Activated CD8-positive, alpha-beta T cell treated with anti-CD3 and anti-CD28 coated beads, Interleukin-2, amount 10 ng/mL, durations not matched to agents 7 days and 5 days (primary cell): Measurements from ENCODE around the gene GATAD2B. TPM values are rescaled to one million over a fixed set of nuclear protein-coding genes. Genes with fewer than 3 reads are reported as not detected.

Experiments
- ATAC-seq: fragments of 150-1000 bp; cut with Tn5 transposase; one replicate; pipeline ENCODE4 v1.10.0; 2021; ENCODE audit warnings: moderate library complexity
- CTCF ChIA-PET: fragments of 350-600 bp; sonication (Branson Sonifier 250); formaldehyde crosslinking; loops from one replicate; lab custom pipeline; 2021; ENCODE audit warnings: antibody characterized with exemption; lab: Charles Lee
- POLR2A ChIA-PET: fragments of 350-600 bp; sonication (Branson Sonifier 250); formaldehyde crosslinking; loops from one replicate; lab custom pipeline; 2021; ENCODE audit warnings: antibody characterized with exemption; lab: Charles Lee
- DNase-seq: peaks from one replicate; pipeline ENCODE4 v3.0.0-alpha.2; 2020
- H3K27ac Mint-ChIP-seq: one replicate; pipeline ENCODE4 v1.8.0; 2021; ENCODE audit warnings: mild to moderate bottlenecking, mixed read lengths
- H3K27me3 Mint-ChIP-seq: one replicate; pipeline ENCODE4 v1.8.0; 2021; ENCODE audit warnings: low read depth, mixed read lengths
- H3K36me3 Mint-ChIP-seq: one replicate; pipeline ENCODE4 v1.8.0; 2021; ENCODE audit warnings: low read depth, mixed read lengths
- H3K4me1 Mint-ChIP-seq: one replicate; pipeline ENCODE4 v1.8.0; 2021; ENCODE audit warnings: low read depth, mixed read lengths
- H3K4me3 Mint-ChIP-seq: one replicate; pipeline ENCODE4 v1.8.0; 2021; ENCODE audit warnings: mild to moderate bottlenecking, mixed read lengths
- H3K9me3 Mint-ChIP-seq: one replicate; pipeline ENCODE4 v1.8.0; 2022; ENCODE audit warnings: mixed read lengths; ENCODE audit not compliant: insufficient read depth
- total RNA-seq, 2 experiments: library from RNA; stranded (reverse); gene quantifications; one replicate each; pipeline ENCODE4 v1.2.3, GENCODE V29; 2021

The GATAD2B gene
- total RNA-seq, 2 experiments from 2014 or later = 70.2 to 71.7 TPM

- CTCF ChIA-PET = interaction anchor here (1.4 to 5.9 kb wide), 4 partner anchors 19 to 184 kb away, joined by 4 to 32 read pairs (median 6); partner anchors contain the start of genes DENND4B and RAB13
- no peaks in the 10 kb centered on the region for H3K9me3 Mint-ChIP-seq
- DNase-seq = no peak
- peaks cover 66% of the 10 kb centered on the region for H3K4me1 Mint-ChIP-seq
- H3K4me3 Mint-ChIP-seq = no peak overlapping the region
- POLR2A ChIA-PET = interaction anchor here (0.6 to 1.5 kb wide), 6 partner anchors 9 to 188 kb away, joined by 3 to 5 read pairs (median 3); no protein-coding TSS in a partner anchor
- peaks cover 29% of the 10 kb centered on the region for H3K36me3 Mint-ChIP-seq
- no peaks in the 10 kb centered on the region for H3K27me3 Mint-ChIP-seq
- no peak for ATAC-seq
- H3K27ac Mint-ChIP-seq = peak overlapping the region; percentile 39
Observed at GRCh38 chr1:153801786-153802697, 120.7 kb downstream of the GATAD2B start.

GRCh38 chr1:153801028-153801625, 121.6 kb downstream of the GATAD2B start:
- Mint-ChIP-seq H3K9me3 (no peaks in the 10 kb centered on the region), H3K4me1 (peaks cover 67% of the 10 kb centered on the region), H3K27me3 (no peaks in the 10 kb centered on the region), H3K36me3 (peaks cover 24% of the 10 kb centered on the region), H3K27ac (peak overlapping the region; percentile 80), H3K4me3 (no peak overlapping the region)
- ATAC-seq (no peak), DNase-seq (no peak)
- POLR2A ChIA-PET = interaction anchor here (0.7 to 1.0 kb wide), 2 partner anchors 10 to 26 kb away, joined by 3 read pairs; partner anchors contain the start of gene SLC27A3
- CTCF ChIA-PET = interaction anchor here (5.9 kb wide), 1 partner anchor 185 kb away, joined by 32 read pairs; the partner anchor contains the start of gene RAB13

- Mint-ChIP-seq H3K4me3 (no peak overlapping the region), H3K27ac (no peak overlapping the region), H3K9me3 (no peaks in the 10 kb centered on the region), H3K4me1 (peaks cover 67% of the 10 kb centered on the region), H3K36me3 (peaks cover 24% of the 10 kb centered on the region), H3K27me3 (no peaks in the 10 kb centered on the region)
- DNase-seq = no peak
- no peak for ATAC-seq
- POLR2A ChIA-PET = interaction anchor here (0.7 kb wide), 1 partner anchor 25 kb away, joined by 3 read pairs; the partner anchor contains the start of gene SLC27A3
- CTCF ChIA-PET = interaction anchor here (5.9 kb wide), 1 partner anchor 186 kb away, joined by 32 read pairs; the partner anchor contains the start of gene RAB13
Observed at GRCh38 chr1:153800516-153800915, 122.3 kb downstream of the GATAD2B start.

- CTCF ChIA-PET = interaction anchor here (4.6 to 5.9 kb wide), 2 partner anchors 186 kb away, joined by 32 to 50 read pairs; partner anchors contain the start of gene RAB13
- H3K4me3 Mint-ChIP-seq = no peak overlapping the region
- peaks cover 20% of the 10 kb centered on the region for H3K36me3 Mint-ChIP-seq
- H3K9me3 Mint-ChIP-seq = no peaks in the 10 kb centered on the region
- POLR2A ChIA-PET = interaction anchor here (2.0 kb wide), 1 partner anchor 146 kb away, joined by 5 read pairs; the partner anchor contains the start of gene DENND4B
- no peak overlapping the region for H3K27ac Mint-ChIP-seq
- no peaks in the 10 kb centered on the region for H3K27me3 Mint-ChIP-seq
- no peak for ATAC-seq
- H3K4me1 Mint-ChIP-seq = peaks cover 65% of the 10 kb centered on the region
- no peak for DNase-seq
Observed at GRCh38 chr1:153799566-153800465, 123.0 kb downstream of the GATAD2B start.

- H3K4me1 Mint-ChIP-seq = peaks cover 66% of the 10 kb centered on the region
- no peaks in the 10 kb centered on the region for H3K27me3 Mint-ChIP-seq
- no peak overlapping the region for H3K27ac Mint-ChIP-seq
- ChIA-PET POLR2A (interaction anchor here (1.2 to 2.0 kb wide), 2 partner anchors 147 to 194 kb away, joined by 3 to 5 read pairs; partner anchors contain the start of gene DENND4B), CTCF (interaction anchor here (2.6 to 4.6 kb wide), 4 partner anchors 18 to 187 kb away, joined by 9 to 50 read pairs (median 23); partner anchors contain the start of genes DENND4B and RAB13)
- ATAC-seq = no peak
- DNase-seq = no peak
- no peaks in the 10 kb centered on the region for H3K9me3 Mint-ChIP-seq
- peaks cover 20% of the 10 kb centered on the region for H3K36me3 Mint-ChIP-seq
- no peak overlapping the region for H3K4me3 Mint-ChIP-seq
Observed at GRCh38 chr1:153799016-153799415, 123.8 kb downstream of the GATAD2B start.

GRCh38 chr1:153798468-153798780, 124.3 kb downstream of the GATAD2B start:
- no peak for ATAC-seq
- Mint-ChIP-seq H3K4me3 (no peak overlapping the region), H3K27ac (no peak overlapping the region), H3K27me3 (no peaks in the 10 kb centered on the region), H3K9me3 (no peaks in the 10 kb centered on the region), H3K4me1 (peaks cover 60% of the 10 kb centered on the region), H3K36me3 (peaks cover 14% of the 10 kb centered on the region)
- DNase-seq = no peak
- POLR2A ChIA-PET = interaction anchor here (1.2 to 2.0 kb wide), 2 partner anchors 148 to 195 kb away, joined by 3 to 5 read pairs; partner anchors contain the start of gene DENND4B
- CTCF ChIA-PET = interaction anchor here (0.6 to 4.6 kb wide), 10 partner anchors 8 to 192 kb away, joined by 3 to 50 read pairs (median 9); partner anchors contain the start of genes DENND4B, RAB13, RPS27 and SLC39A1

GRCh38 chr1:153796786-153797659, 125.7 kb downstream of the GATAD2B start:
- H3K27ac Mint-ChIP-seq = peak overlapping the region; percentile 79
- no peaks in the 10 kb centered on the region for H3K9me3 Mint-ChIP-seq
- POLR2A ChIA-PET = interaction anchor here (0.6 to 1.6 kb wide), 8 partner anchors 76 to 193 kb away, joined by 3 to 5 read pairs (median 3); partner anchors contain the start of genes DENND4B and RAB13
- H3K4me1 Mint-ChIP-seq = peaks cover 58% of the 10 kb centered on the region
- H3K36me3 Mint-ChIP-seq = peaks cover 2% of the 10 kb centered on the region
- CTCF ChIA-PET = interaction anchor here (0.8 to 4.6 kb wide), 29 partner anchors 8 to 531 kb away, joined by 3 to 50 read pairs (median 4); partner anchors contain the start of genes CREB3L4, DENND4B, GATAD2B and JTB
- no peaks in the 10 kb centered on the region for H3K27me3 Mint-ChIP-seq
- ATAC-seq = peak; percentile 83
- H3K4me3 Mint-ChIP-seq = no peak overlapping the region
- peak; percentile 93 for DNase-seq

GRCh38 chr1:153795934-153796785, 126.6 kb downstream of the GATAD2B start:
- no peaks in the 10 kb centered on the region for H3K36me3 Mint-ChIP-seq
- no peaks in the 10 kb centered on the region for H3K27me3 Mint-ChIP-seq
- peaks cover 61% of the 10 kb centered on the region for H3K4me1 Mint-ChIP-seq
- DNase-seq (peak; percentile 67), ATAC-seq (peak; percentile 42)
- no peaks in the 10 kb centered on the region for H3K9me3 Mint-ChIP-seq
- ChIA-PET CTCF (interaction anchor here (0.6 to 4.6 kb wide), 26 partner anchors 8 to 532 kb away, joined by 3 to 50 read pairs (median 4); partner anchors contain the start of genes CREB3L4, DENND4B, GATAD2B and RAB13), POLR2A (interaction anchor here (1.3 to 1.6 kb wide), 5 partner anchors 134 to 194 kb away, joined by 3 to 5 read pairs (median 4); partner anchors contain the start of genes JTB and RAB13)
- H3K27ac Mint-ChIP-seq = peak overlapping the region; percentile 79
- H3K4me3 Mint-ChIP-seq = no peak overlapping the region

GRCh38 chr1:153795330-153795837, 127.4 kb downstream of the GATAD2B start:
- ChIA-PET CTCF (interaction anchor here (0.6 to 4.6 kb wide), 4 partner anchors 10 to 533 kb away, joined by 3 to 50 read pairs (median 7); partner anchors contain the start of genes RAB13 and SLC27A3), POLR2A (interaction anchor here (0.6 to 1.6 kb wide), 4 partner anchors 20 to 195 kb away, joined by 3 to 5 read pairs (median 4); partner anchors contain the start of genes JTB and SLC27A3)
- no peaks in the 10 kb centered on the region for H3K27me3 Mint-ChIP-seq
- peak overlapping the region; percentile 57 for H3K27ac Mint-ChIP-seq
- H3K4me3 Mint-ChIP-seq = no peak overlapping the region
- H3K9me3 Mint-ChIP-seq = no peaks in the 10 kb centered on the region
- H3K36me3 Mint-ChIP-seq = no peaks in the 10 kb centered on the region
- ATAC-seq = no peak
- peaks cover 69% of the 10 kb centered on the region for H3K4me1 Mint-ChIP-seq
- DNase-seq = no peak
